Neural cell (in vitro differentiated cells): ENCODE results near the gene HIC2. TPM values are rescaled to one million over a fixed set of nuclear protein-coding genes. Genes with fewer than 3 reads are reported as not detected.

Experiments
- H2AFZ ChIP-seq: fragments of 200-600, 300-800 bp; sonication (generic), shearing (Covaris generic); 2 replicates; pipeline ENCODE4 v1.6.0; 2014; ENCODE audit warnings: low read depth, mild to moderate bottlenecking, antibody characterized with exemption, low read length, moderate library complexity
- H3F3A ChIP-seq: fragments of 200-600 bp; shearing (Covaris generic); 2 replicates; pipeline ENCODE4 v1.6.1; 2016; ENCODE audit warnings: mild to moderate bottlenecking, moderate library complexity, mixed read lengths, antibody characterized with exemption, low read length; ENCODE audit not compliant: insufficient read depth, poor library complexity, severe bottlenecking
- H3K27ac ChIP-seq: fragments of 200-600, 300-800 bp; sonication (generic), shearing (Covaris generic); 2 replicates; pipeline ENCODE4 v1.5.1; 2014; ENCODE audit warnings: mild to moderate bottlenecking, low read length, moderate library complexity
- H3K27me3 ChIP-seq: fragments of 300-800, 200-600 bp; sonication (generic), shearing (Covaris generic); 2 replicates; pipeline ENCODE4 v1.6.0; 2014; ENCODE audit warnings: mild to moderate bottlenecking, low read depth, low read length, moderate library complexity; ENCODE audit not compliant: insufficient read depth
- H3K36me3 ChIP-seq: fragments of 300-800, 200-600 bp; sonication (generic), shearing (Covaris generic); 2 replicates; pipeline ENCODE4 v1.5.1; 2014; ENCODE audit warnings: mild to moderate bottlenecking, antibody characterized with exemption, low read length, moderate library complexity; ENCODE audit not compliant: insufficient read depth
- H3K4me2 ChIP-seq: fragments of 300-800, 200-600 bp; sonication (generic), shearing (Covaris generic); 2 replicates; pipeline ENCODE4 v1.6.0; 2014; ENCODE audit warnings: mild to moderate bottlenecking, low read length
- H3K4me3 ChIP-seq: fragments of 300-800, 200-600 bp; sonication (generic), shearing (Covaris generic); 2 replicates; pipeline ENCODE4 v1.5.1; 2014; ENCODE audit warnings: mild to moderate bottlenecking, low read length, moderate library complexity
- H3K79me2 ChIP-seq: fragments of 200-600 bp; shearing (Covaris generic); replicated peaks from 2 replicates; pipeline ENCODE4 v1.6.0; 2014; ENCODE audit warnings: mild to moderate bottlenecking, low read length, moderate library complexity; ENCODE audit not compliant: insufficient read depth
- H3K9ac ChIP-seq: fragments of 300-800, 200-600 bp; sonication (generic), shearing (Covaris generic); 2 replicates; pipeline ENCODE4 v1.6.1; 2016; ENCODE audit warnings: mild to moderate bottlenecking, low read length, mixed read lengths
- H3K9me2 ChIP-seq: fragments of 200-600 bp; shearing (Covaris generic); 2 replicates; pipeline ENCODE4 v1.6.1; 2016; ENCODE audit warnings: mild to moderate bottlenecking, low read length, mixed read lengths; ENCODE audit not compliant: insufficient read depth
- H3K9me3 ChIP-seq: fragments of 200-600, 300-800 bp; sonication (generic), shearing (Covaris generic); 2 replicates; pipeline ENCODE4 v1.6.1; 2016; ENCODE audit warnings: mild to moderate bottlenecking, mixed run types, low read length, moderate library complexity, mixed read lengths
- H4K20me1 ChIP-seq: fragments of 200-600 bp; shearing (Covaris generic); 2 replicates; pipeline ENCODE4 v1.6.1; 2016; ENCODE audit warnings: mild to moderate bottlenecking, mixed run types; ENCODE audit not compliant: insufficient read depth
- EP300 ChIP-seq: fragments of 450-650 bp; conservative IDR thresholded peaks from 2 replicates; pipeline ENCODE4 v1.6.1; 2014; ENCODE audit warnings: antibody characterized with exemption, mild to moderate bottlenecking, moderate library complexity; ENCODE audit not compliant: poor library complexity, severe bottlenecking
- EZH2 ChIP-seq: fragments of 200-600, 300-800 bp; shearing (Covaris generic), sonication (generic); IDR thresholded peaks from 2 replicates; pipeline ENCODE4 v1.6.1; 2014; ENCODE audit warnings: antibody characterized with exemption, low read length, borderline replicate concordance, mild to moderate bottlenecking; ENCODE audit not compliant: insufficient read depth, poor library complexity, severe bottlenecking
- MXI1 ChIP-seq: fragments of 450-650 bp; conservative IDR thresholded peaks from 2 replicates; pipeline ENCODE4 v1.6.1; 2014; ENCODE audit warnings: antibody characterized with exemption, mild to moderate bottlenecking; ENCODE audit not compliant: poor library complexity, severe bottlenecking
- POLR2AphosphoS5 ChIP-seq: IDR thresholded peaks from 2 replicates; pipeline ENCODE4 v1.6.1; 2012
- RAD21 ChIP-seq: fragments of 450-650 bp; conservative IDR thresholded peaks from 2 replicates; pipeline ENCODE4 v1.6.1; 2014; ENCODE audit warnings: antibody characterized with exemption, mild to moderate bottlenecking, moderate library complexity
- SMC3 ChIP-seq: fragments of 450-650 bp; conservative IDR thresholded peaks from 2 replicates; pipeline ENCODE4 v1.6.1; 2014; ENCODE audit warnings: antibody characterized with exemption, mild to moderate bottlenecking, moderate library complexity; ENCODE audit not compliant: poor library complexity
- TAF1 ChIP-seq: IDR thresholded peaks from 2 replicates; pipeline ENCODE4 v1.6.1; 2012; ENCODE audit warnings: low read depth
- polyA plus RNA-seq: library from polyadenylated mRNA; depleted of rRNA; stranded (reverse); fragments of >200 nt; gene quantifications from 2 replicates; pipeline ENCODE4 v1.2.3, GENCODE V29; 2014
- TF ChIP-seq, protein P1 (sequence below): IDR thresholded peaks from 2 replicates; pipeline ENCODE4 v1.6.1; 2012; ENCODE audit warnings: borderline replicate concordance
- TF ChIP-seq, protein P2 (sequence below): fragments of 450-650 bp; IDR thresholded peaks from 2 replicates; pipeline ENCODE4 v1.5.1; 2014; ENCODE audit warnings: antibody characterized with exemption, mild to moderate bottlenecking, moderate library complexity; ENCODE audit not compliant: poor library complexity, severe bottlenecking

Gene HIC2
- polyA plus RNA-seq, 1 donor from 2014 or later, result 19.0 TPM

DNA sequence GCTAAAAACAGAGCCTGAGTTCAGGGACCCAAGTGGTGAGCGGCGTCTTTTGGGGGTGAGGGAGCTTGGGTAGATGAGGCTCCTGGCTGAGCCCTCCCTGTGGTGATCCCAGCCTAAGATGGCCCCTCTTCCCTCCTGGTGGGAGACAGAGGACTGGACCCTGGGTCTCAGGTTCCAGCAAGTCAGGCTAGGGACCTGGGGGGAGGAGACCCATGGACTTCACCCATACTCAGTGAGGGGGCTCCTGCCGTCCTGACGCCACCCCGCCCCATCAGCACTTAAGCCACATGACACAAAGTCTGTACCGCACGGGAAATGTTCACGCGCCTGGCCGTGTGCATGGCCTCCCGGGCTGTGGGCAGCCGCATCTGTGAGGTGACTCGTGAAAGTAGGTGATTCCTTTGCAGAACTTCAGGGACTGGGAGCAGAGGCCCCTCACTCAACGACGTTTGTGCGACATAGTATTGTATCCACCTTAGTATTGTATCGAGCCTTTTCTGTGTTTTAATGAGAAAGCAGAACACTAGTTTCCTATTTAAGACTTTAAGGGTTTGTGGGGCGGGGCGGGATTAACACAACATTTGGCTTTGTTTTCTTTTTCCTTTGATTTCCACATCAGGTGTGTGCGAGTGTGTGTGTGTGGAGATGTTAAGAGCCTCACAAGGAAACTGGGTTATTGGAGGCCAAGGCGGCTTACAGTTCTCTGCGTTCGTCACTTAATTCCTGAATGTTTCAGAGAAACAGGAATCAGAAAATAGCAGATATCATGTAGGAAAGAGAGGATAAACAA is 31.7 kb downstream of the HIC2 start:
- no peak overlapping the region for H3K4me3 ChIP-seq
- no peaks in the 10 kb centered on the region for H3K9me3 ChIP-seq
- H4K20me1 ChIP-seq, result no peaks in the 10 kb centered on the region
- H3K4me2 ChIP-seq, result no peak overlapping the region
- no peaks in the 10 kb centered on the region for H3K27me3 ChIP-seq
- H3K79me2 ChIP-seq, result no peaks in the 10 kb centered on the region
- TF ChIP-seq, protein P1, sequence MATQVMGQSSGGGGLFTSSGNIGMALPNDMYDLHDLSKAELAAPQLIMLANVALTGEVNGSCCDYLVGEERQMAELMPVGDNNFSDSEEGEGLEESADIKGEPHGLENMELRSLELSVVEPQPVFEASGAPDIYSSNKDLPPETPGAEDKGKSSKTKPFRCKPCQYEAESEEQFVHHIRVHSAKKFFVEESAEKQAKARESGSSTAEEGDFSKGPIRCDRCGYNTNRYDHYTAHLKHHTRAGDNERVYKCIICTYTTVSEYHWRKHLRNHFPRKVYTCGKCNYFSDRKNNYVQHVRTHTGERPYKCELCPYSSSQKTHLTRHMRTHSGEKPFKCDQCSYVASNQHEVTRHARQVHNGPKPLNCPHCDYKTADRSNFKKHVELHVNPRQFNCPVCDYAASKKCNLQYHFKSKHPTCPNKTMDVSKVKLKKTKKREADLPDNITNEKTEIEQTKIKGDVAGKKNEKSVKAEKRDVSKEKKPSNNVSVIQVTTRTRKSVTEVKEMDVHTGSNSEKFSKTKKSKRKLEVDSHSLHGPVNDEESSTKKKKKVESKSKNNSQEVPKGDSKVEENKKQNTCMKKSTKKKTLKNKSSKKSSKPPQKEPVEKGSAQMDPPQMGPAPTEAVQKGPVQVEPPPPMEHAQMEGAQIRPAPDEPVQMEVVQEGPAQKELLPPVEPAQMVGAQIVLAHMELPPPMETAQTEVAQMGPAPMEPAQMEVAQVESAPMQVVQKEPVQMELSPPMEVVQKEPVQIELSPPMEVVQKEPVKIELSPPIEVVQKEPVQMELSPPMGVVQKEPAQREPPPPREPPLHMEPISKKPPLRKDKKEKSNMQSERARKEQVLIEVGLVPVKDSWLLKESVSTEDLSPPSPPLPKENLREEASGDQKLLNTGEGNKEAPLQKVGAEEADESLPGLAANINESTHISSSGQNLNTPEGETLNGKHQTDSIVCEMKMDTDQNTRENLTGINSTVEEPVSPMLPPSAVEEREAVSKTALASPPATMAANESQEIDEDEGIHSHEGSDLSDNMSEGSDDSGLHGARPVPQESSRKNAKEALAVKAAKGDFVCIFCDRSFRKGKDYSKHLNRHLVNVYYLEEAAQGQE, result no peak
- TF ChIP-seq EZH2 (no peak), POLR2AphosphoS5 (no peak)
- H3K27ac ChIP-seq, result no peak overlapping the region
- H3K9ac ChIP-seq, result no peak overlapping the region
- no peaks in the 10 kb centered on the region for H3K9me2 ChIP-seq
- no peaks in the 10 kb centered on the region for H3F3A ChIP-seq
- no peak overlapping the region for H2AFZ ChIP-seq
- no peaks in the 10 kb centered on the region for H3K36me3 ChIP-seq

DNA sequence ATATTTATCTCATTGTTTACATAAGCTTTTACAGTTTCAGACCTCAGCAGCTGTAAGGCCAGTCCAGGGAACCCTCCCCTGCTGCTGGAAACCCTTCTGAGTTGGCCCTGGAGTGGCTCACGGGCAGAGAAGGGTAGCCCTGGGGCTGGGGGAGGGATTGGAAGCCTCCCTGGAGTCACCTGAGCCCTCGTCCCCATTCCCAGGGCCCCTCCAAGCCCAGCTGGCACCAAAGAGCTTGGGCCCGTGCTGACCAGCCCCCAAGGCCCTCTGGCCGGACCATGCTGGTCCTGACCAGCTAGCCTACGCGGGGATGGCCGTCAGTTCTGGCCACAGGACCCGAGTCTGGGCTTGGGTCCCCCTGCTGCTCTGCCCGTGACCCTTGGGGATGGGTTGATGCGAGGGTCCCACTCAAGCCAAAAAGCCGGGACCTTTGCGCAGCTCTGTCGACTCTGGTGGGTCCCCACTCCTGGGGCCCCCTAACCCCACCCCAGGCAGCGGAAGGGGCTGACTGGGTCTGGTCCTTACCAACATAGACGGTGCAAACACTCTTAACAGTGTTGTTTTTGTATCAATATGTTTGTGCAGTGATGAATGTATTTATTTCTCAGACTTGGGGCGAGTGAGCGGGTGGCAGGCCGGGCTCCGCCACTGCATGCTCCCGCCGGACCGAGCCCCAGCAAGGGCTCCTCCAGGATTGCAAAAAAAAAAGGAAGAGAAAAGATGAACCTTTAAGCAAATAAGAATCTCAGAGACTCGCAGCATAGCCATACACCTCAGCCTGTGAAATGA is 32.6 kb downstream of the HIC2 start:
- Histone ChIP-seq H3K9me3 (no peaks in the 10 kb centered on the region), H3K27me3 (no peaks in the 10 kb centered on the region), H3K4me2 (no peak overlapping the region), H3F3A (no peaks in the 10 kb centered on the region), H4K20me1 (no peaks in the 10 kb centered on the region), H2AFZ (no peak overlapping the region), H3K9me2 (no peaks in the 10 kb centered on the region), H3K27ac (no peak overlapping the region), H3K4me3 (no peak overlapping the region), H3K79me2 (no peaks in the 10 kb centered on the region), H3K36me3 (no peaks in the 10 kb centered on the region), H3K9ac (no peak overlapping the region)
- no peak for TF ChIP-seq POLR2AphosphoS5
- TF ChIP-seq EP300, result no peak
- TF ChIP-seq TAF1, result no peak

DNA sequence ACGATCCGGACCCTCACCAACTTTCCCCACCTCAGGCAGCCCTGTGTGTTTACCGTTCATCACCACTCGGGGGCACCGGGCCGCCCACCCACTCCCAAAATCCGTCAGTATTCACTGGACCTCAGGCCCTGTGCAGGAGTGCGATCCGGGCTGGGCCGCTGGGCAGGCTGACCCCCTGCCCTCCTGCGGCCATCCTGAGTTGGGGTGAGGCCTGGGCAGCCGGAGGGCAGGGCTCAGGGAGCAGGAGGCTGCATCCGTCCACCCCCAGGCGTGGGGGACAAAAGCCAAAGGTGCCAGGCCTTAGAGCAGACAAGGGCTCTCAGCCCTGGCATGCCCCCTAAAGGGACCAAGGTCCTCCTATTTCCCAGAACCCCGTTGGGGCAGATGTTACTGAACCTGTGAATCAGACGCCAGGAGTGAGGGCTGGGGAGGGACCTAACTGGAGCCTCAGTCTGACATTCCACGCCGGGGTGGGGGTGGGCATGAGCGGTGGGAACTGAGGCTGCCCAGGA is 33.2 kb downstream of the HIC2 start:
- no peaks in the 10 kb centered on the region for H3F3A ChIP-seq
- no peak overlapping the region for H3K4me2 ChIP-seq
- H3K79me2 ChIP-seq, result no peaks in the 10 kb centered on the region
- no peaks in the 10 kb centered on the region for H3K9me3 ChIP-seq
- TF ChIP-seq SMC3 (no peak), MXI1 (no peak), TAF1 (no peak), POLR2AphosphoS5 (no peak), EP300 (no peak), EZH2 (no peak), RAD21 (no peak)
- TF ChIP-seq, protein P1, result no peak
- TF ChIP-seq, protein P2, sequence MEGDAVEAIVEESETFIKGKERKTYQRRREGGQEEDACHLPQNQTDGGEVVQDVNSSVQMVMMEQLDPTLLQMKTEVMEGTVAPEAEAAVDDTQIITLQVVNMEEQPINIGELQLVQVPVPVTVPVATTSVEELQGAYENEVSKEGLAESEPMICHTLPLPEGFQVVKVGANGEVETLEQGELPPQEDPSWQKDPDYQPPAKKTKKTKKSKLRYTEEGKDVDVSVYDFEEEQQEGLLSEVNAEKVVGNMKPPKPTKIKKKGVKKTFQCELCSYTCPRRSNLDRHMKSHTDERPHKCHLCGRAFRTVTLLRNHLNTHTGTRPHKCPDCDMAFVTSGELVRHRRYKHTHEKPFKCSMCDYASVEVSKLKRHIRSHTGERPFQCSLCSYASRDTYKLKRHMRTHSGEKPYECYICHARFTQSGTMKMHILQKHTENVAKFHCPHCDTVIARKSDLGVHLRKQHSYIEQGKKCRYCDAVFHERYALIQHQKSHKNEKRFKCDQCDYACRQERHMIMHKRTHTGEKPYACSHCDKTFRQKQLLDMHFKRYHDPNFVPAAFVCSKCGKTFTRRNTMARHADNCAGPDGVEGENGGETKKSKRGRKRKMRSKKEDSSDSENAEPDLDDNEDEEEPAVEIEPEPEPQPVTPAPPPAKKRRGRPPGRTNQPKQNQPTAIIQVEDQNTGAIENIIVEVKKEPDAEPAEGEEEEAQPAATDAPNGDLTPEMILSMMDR, result no peak
- H3K9ac ChIP-seq, result no peak overlapping the region
- no peaks in the 10 kb centered on the region for H3K9me2 ChIP-seq
- no peak overlapping the region for H3K27ac ChIP-seq
- H3K4me3 ChIP-seq, result no peak overlapping the region
- no peaks in the 10 kb centered on the region for H4K20me1 ChIP-seq
- H2AFZ ChIP-seq, result no peak overlapping the region
- no peaks in the 10 kb centered on the region for H3K27me3 ChIP-seq
- H3K36me3 ChIP-seq, result no peaks in the 10 kb centered on the region
